Upper lobe of right lung (tissue), 1 donor: ENCODE results near the gene CENPT. TPM values are rescaled to one million over a fixed set of nuclear protein-coding genes. Genes with fewer than 3 reads are reported as not detected.
A peak's percentile ranks its signal among the peaks of the same experiment; 100 is the strongest.

Source experiments
- ATAC-seq: fragments of 200-7000 bp; cut with Tn5 transposase; one replicate; pipeline ENCODE4 v1.9.1; 2020; ENCODE audit warnings: mild to moderate bottlenecking, moderate library complexity
- DNase-seq: peaks from one replicate; pipeline ENCODE4 v3.0.0-alpha.2; 2020
- H3K27ac ChIP-seq: fragments of 200-600 bp; one replicate; pipeline ENCODE4 v1.8.0; 2022
- H3K27me3 ChIP-seq: fragments of 200-600 bp; one replicate; pipeline ENCODE4 v1.8.0; 2022; ENCODE audit warnings: mild to moderate bottlenecking
- H3K36me3 ChIP-seq: fragments of 200-600 bp; one replicate; pipeline ENCODE4 v1.8.0; 2022
- H3K4me1 ChIP-seq: fragments of 200-600 bp; one replicate; pipeline ENCODE4 v1.8.0; 2022
- H3K4me3 ChIP-seq: fragments of 200-600 bp; one replicate; pipeline ENCODE4 v1.8.0; 2022; ENCODE audit warnings: mild to moderate bottlenecking
- H3K9me3 ChIP-seq: fragments of 200-600 bp; one replicate; pipeline ENCODE4 v1.8.0; 2022
- CTCF ChIP-seq: fragments of 200-600 bp; IDR thresholded peaks from one replicate; pipeline ENCODE4 v1.8.0; 2022; ENCODE audit warnings: antibody characterized with exemption
- intact Hi-C: fragments of 100-400 bp; cut with DNase I; formaldehyde crosslinking; loops from one replicate; pipeline ENCODE4 v1.11.0; 2022
- total RNA-seq: library from RNA; stranded (reverse); fragmentation: NEBNext Ultra II Directional; extraction: Animal tissue kit (Norgen Biotek cat#: 25700); gene quantifications from one replicate; pipeline ENCODE4 v1.2.1, GENCODE V29; 2021
- donor health status: DM: no; HTN: yes; CAD: no; lungs with severe emphysema.

CENPT gene
- total RNA-seq, 1 donor from 2014 or later, result 30.0 TPM

- no peaks in the 10 kb centered on the region for H3K4me1 ChIP-seq
- DNase-seq (no peak), ATAC-seq (no peak)
- H3K27me3 ChIP-seq, result no peaks in the 10 kb centered on the region
- no peak for TF ChIP-seq CTCF
- no peak overlapping the region for H3K27ac ChIP-seq
- no peaks in the 10 kb centered on the region for H3K9me3 ChIP-seq
- intact Hi-C loops, result no loop called here
- H3K36me3 ChIP-seq, result no peaks in the 10 kb centered on the region
- no peak overlapping the region for H3K4me3 ChIP-seq
These were observed 66.0 kb downstream of the CENPT start for GRCh38 chr16:67781565-67781921.

GRCh38 chr16:67780847-67781564, 66.5 kb downstream of the CENPT start:
- Histone ChIP-seq H3K36me3 (no peaks in the 10 kb centered on the region), H3K4me1 (no peaks in the 10 kb centered on the region), H3K27ac (no peak overlapping the region), H3K27me3 (no peaks in the 10 kb centered on the region), H3K9me3 (no peaks in the 10 kb centered on the region), H3K4me3 (no peak overlapping the region)
- ATAC-seq, result no peak
- no peak for DNase-seq
- no peak for TF ChIP-seq CTCF
- intact Hi-C loops, result no loop called here

GRCh38 chr16:67779256-67780014, 68.1 kb downstream of the CENPT start:
- ATAC-seq (peak; percentile 20), DNase-seq (no peak)
- intact Hi-C loops, result no loop called here
- Histone ChIP-seq H3K4me1 (peaks cover 3% of the 10 kb centered on the region), H3K9me3 (no peaks in the 10 kb centered on the region), H3K27me3 (no peaks in the 10 kb centered on the region), H3K36me3 (no peaks in the 10 kb centered on the region), H3K27ac (no peak overlapping the region), H3K4me3 (no peak overlapping the region)
- no peak for TF ChIP-seq CTCF

Other genes with a start within 250 kb of the CENPT start
- gene CARMIL2, start 202.5 kb downstream of the CENPT start, total RNA-seq, result 6.3 TPM
- 14.3 TPM for gene ACD, start 187.4 kb downstream of the CENPT start, total RNA-seq
- gene PARD6A, start 186.7 kb downstream of the CENPT start, total RNA-seq, result 4.7 TPM
- 14.5 TPM for gene ENKD1, start 180.9 kb downstream of the CENPT start, total RNA-seq
- gene C16orf86, start 180.9 kb downstream of the CENPT start, total RNA-seq, result 3.8 TPM
- gene GFOD2, start 128.4 kb downstream of the CENPT start, total RNA-seq, result 18.2 TPM
- gene RANBP10, start 41.1 kb downstream of the CENPT start, total RNA-seq, result 19.2 TPM
- 0.55 TPM for gene TSNAXIP1, start 40.8 kb downstream of the CENPT start, total RNA-seq
- gene THAP11, start 5.4 kb downstream of the CENPT start, total RNA-seq, result 25.1 TPM
- gene NUTF2, start 760 bp downstream of the CENPT start, total RNA-seq, result 55.0 TPM
- gene EDC4, start 25.4 kb upstream of the CENPT start, total RNA-seq, result 48.8 TPM
- 0.69 TPM for gene NRN1L, start 37.2 kb upstream of the CENPT start, total RNA-seq
- gene PSKH1, start 45.6 kb upstream of the CENPT start, total RNA-seq, result 29.7 TPM
- gene CTRL, start 84.2 kb upstream of the CENPT start, total RNA-seq, result 0.96 TPM
- gene PSMB10, start 89.2 kb upstream of the CENPT start, total RNA-seq, result 71.6 TPM
- gene LCAT, start 96.4 kb upstream of the CENPT start, total RNA-seq, result 40.2 TPM
- 102 TPM for gene SLC12A4, start 120.9 kb upstream of the CENPT start, total RNA-seq
- not detected for gene DPEP3, start 132.8 kb upstream of the CENPT start, total RNA-seq
- 16.4 TPM for gene DPEP2, start 151.8 kb upstream of the CENPT start, total RNA-seq
- gene DPEP2NB, start 168.2 kb upstream of the CENPT start, total RNA-seq, result not detected
- 9.9 TPM for gene DDX28, start 175.5 kb upstream of the CENPT start, total RNA-seq
- gene DUS2, start 175.6 kb upstream of the CENPT start, total RNA-seq, result 11.2 TPM
- 74.5 TPM for gene NFATC3, start 237.7 kb upstream of the CENPT start, total RNA-seq